Nucleus accumbens (tissue), 56 donors: ENCODE measurements around the gene PLEKHA3.
"Not testable (repeated sequence)": the region's sequence is repeated elsewhere in the genome, so short reads cannot be mapped to it uniquely, and the experiment has no call there.

Experiments
- DNase-seq, 56 donors: peaks; one replicate each; lab custom pipeline; 2025; lab: John Stamatoyannopoulos, UW

The PLEKHA3 gene

DNA sequence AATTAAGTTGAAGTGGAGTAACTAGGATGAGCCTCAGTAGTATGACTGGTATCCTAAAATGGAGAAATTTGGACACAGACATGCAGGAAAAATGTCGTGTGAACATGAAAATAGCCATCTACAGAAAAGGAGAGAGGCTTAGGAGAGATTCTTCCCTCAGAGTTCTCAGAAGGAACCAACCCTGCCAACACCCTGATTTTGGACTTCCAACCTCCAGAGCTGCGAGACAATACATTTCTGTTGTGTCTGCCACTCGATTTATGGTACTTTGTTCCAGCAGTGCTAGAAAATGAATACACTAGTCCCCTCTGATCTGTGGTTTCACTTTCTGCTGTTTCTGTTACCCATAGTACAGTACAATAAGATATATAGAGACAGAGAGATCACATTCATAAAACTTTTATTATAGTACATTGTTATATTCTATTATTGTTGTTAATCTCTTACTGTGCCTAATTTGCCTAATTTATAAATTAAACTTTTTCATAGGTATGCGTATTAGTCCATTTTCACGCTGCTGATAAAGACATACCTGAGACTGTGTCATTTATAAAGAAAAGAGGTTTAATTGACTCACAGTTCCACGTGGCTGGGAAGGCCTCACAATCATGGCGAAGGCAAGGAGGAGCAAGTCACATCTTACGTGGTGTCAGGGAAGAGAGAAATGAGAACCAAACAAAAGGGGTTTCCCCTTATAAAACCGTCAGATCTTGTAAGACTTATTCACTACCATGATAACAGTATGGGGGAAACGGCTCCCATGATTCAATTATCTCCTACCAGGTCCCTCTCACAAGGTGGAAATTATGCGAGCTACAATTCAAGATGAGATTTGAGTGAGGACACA, 41.3 kb downstream of the PLEKHA3 start:
- no peak for DNase-seq

DNA sequence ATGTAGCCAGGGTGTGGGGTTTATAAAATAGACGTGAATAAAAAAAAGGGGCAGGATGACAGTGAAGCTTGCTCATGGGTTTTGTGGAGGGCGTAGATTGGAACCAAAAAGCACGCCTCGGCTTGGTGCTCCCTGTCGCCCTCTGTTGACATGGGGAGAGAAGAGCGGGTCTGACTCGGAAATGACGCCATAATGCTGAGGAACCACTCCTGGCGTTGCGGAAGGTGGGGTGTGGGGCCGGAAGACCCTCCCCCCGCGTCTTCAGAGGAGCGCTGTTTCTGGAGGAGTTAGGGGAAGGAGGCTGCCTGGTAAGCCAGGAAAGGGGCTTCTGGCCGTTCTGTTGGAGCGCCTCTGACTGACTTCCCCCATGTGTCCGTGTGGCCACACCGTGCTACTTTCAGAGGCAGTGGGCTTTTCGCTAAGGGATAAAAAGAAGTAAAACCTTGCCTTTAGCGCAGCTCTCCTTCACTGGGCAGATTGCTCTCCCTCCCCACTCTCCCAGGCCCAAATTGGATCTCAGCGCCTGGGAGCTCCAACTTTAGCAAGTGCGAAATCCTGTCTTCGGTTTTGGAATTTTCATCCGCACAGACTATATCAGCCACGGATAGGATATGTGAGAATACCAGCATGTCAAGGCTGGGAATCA, 42.8 kb downstream of the PLEKHA3 start:
- peak in 53 of 56 donors; percentile 14 to 86 (median 62) for DNase-seq

DNA sequence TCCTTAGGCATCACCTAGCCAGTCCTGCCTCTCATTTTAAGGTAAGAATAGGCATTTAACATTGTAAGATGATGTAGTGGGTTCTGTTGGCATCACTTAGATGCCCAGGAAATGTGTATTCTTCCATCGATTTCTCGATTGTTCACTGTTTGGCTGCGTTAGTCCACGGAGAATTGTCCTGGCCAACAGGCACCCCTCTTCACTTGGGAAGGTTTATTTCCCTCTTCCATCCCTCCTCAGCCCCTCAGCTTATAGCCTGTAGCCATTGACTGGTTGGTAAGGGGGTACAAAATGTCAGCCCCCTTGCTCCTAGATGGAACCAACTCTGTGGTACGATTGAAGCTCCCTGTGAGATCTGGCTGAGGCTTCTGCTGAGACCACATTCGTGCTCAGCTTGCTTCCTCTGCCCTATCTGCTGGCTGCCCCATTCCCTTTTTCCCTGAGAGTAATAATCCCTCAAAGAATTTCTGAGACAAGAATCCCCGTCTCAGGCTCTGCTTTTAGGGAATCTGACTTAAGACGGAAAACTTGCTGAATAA, 43.4 kb downstream of the PLEKHA3 start:
- DNase-seq = no peak

DNA sequence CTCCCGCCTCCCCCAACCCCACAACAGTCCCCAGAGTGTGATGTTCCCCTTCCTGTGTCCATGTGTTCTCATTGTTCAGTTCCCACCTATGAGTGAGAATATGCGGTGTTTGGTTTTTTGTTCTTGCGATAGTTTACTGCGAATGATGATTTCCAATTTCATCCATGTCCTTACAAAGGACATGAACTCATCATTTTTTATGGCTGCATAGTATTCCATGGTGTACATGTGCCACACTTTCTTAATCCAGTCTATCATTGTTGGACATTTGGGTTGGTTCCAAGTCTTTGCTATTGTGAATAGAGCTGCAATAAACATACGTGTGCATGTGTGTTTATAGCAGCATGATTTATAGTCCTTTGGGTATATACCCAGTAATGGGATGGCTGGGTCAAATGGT, 44.8 kb downstream of the PLEKHA3 start:
- DNase-seq = not testable (repeated sequence)

DNA sequence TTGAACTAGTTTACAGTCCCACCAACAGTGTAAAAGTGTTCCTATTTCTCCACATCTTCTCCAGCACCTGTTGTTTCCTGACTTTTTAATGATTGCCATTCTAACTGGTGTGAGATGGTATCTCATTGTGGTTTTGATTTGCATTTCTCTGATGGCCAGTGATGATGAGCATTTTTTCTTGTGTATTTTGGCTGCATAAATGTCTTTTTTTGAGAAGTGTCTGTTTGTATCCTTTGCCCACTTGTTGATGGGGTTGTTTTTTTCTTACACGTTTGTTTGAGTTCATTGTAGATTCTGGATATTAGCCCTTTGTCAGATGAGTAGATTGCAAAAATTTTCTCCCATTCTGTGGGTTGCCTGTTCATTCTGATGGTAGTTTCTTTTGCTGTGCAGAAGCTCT, 45.2 kb downstream of the PLEKHA3 start:
- not testable (repeated sequence) for DNase-seq

DNA sequence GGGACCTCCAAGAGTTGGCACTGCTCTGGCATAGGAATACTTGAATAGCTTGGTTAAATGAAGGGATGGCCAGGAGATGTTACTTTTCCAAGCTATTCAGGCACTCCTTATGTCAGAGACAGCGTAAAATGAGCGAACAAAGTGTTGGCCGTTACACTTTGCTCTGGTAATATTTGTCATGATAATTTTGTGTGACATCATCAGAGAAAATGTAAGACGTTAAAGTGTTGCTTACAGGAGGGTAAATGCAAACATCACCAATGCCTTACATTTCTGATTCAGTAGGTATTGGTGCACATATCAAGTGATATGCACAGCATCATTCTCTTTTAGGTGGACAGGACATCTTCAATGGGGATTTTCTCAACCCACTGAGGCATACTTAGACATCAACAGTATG, 46.0 kb downstream of the PLEKHA3 start:
- no peak for DNase-seq

DNA sequence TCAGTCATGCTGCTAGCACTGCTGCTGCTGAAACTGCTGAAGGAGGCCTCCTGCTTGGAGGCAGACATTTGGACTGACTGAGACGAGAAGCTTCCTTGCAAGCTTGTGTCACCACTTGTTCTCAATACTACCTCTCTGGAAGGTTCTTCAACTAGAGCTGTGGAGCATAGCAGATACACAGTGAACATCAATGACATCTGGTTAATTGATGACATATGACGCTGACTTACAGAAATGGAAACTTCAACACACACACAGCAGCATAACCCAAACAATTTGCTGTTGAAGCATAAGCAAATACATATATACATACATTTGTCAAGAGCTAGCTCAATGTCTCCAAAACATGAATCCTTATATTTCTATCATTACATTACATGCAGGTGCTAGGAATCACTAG, 47.3 kb downstream of the PLEKHA3 start:
- DNase-seq = no peak

DNA sequence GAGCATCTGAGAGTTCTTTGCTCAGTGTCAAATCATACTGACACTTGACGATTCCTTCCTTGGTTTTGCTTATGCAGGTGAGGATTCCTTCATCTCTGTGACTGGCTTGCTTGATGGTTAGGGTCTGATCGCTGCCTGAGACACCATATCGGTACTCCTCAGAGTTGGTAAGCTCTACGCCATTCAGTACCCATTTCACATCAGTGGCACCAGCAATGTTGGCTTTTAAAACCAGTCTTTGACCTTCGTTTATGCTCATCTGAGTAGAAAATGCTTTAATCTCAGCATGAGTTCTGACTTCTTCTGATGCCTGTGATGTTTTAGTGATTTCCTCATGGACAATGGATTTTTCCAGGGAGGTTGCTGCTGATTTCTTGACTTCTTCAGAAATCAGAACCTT, 48.4 kb downstream of the PLEKHA3 start:
- no peak for DNase-seq

DNA sequence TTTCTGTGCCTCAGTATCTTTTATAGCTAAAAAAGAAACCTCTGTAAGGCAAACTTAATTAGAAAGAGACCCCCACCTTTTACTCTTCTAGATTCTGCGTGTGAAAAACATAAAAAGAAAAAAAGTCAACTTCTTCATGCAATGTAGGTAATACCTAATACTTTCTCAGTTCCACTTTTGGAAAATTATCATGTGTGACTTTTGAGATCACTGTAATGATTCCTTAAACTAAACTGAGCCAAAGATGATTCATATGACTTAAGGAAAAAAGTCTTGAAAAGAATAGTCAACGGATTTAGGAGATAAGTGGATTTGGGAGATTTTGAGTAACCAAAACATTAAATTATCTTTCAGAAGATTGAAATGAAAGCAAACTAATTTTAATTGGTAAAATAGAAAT, 48.9 kb downstream of the PLEKHA3 start:
- no peak for DNase-seq

DNA sequence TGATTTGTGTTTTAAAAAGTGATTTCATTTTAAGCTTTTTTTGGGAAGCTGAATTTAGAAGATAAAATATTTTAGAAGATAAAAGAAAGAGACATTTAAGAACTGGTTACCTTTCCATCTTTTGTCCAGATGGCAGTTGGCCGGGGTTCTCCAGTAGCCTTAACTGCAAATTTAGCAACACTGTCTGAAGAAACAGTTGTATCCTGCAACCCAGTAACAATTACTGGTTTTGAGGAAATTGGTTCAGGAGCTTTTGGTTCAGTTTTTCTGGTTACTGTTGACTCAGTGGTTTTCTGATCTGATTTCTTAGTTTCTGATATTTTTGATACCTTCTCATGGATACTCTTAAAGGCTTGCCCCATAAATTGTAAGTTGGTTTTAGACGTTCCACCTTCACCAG, 49.9 kb downstream of the PLEKHA3 start:
- no peak for DNase-seq

DNA sequence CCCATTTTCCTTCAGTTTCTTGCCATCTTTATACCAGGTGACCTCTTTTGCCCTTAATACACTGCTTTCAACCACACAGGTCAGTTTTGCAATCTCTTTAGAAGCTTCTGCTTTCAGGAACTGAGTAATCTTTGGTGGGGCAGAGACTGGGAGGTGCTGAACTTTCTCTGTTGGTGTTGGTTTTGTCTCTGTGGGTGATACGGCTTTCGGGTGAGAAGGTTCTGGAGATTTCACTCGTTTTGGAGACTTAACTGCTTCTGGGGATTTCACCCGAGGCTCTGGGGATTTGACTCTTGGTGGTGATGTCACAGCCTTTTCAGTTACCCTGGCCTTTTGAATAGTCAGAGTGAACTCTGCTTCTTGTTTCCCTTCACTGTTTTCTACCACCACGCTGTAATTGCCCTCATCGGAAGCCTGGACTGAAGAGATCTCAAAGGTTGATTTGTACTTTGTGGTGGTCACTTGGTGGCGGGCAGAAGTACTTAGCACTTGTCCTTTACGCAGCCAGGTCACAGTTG, 50.4 kb downstream of the PLEKHA3 start:
- DNase-seq = no peak

DNA sequence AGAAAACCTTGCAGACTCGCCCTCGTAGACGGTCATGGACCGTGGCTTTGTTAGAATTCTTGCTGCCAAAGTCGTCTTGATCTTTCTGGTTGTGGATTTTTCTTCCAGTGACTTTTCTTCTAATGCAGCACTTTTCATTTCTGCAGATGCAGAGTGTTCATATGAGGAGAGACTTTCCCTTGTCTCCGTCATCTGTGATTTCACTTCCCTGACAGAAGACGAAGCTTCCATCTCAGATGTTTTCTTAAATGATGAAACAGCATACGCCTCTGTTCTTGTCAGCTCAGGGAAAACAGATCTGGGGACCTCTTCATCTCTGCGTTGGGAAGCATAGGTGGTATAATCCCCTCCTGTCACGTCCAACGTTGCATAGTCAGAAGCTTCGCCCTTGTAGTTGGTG, 50.9 kb downstream of the PLEKHA3 start:
- no peak for DNase-seq

DNA sequence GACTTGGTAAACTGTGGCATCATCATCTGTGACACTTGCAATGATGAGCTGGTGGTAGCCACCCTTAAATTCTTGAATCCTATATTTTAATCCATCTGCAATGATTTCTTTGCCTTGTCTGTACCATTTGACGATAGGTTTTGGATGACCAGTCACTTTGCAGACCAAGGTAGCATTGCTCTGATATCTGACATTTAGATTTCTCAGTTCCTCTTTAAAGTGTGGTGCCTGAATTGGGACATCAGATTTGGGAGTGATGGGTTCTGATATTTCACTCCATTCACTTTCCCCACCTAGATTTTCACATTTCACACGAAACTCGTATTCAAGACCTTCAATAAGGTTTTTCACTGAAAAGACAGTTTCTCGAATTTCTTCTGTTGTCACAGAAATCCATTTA, 55.8 kb downstream of the PLEKHA3 start:
- no peak for DNase-seq

DNA sequence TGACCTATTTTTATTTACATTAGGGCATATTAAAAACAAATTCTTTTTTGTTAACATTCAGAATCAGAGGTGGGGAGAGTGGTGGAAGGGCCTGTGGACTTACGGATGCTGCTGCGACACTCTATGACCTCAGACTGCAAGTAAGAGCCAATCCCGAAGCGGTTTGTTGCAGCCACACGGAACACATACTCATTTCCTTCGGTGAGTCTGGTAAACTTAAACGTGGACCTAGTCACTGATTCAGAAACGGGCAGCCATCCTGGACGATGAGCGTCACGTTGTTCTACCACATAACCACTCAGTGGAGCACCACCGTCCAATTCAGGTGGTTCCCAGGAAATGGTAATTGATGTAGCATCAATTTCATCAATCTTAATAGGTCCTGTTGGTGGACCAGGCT, 61.9 kb downstream of the PLEKHA3 start:
- DNase-seq = no peak

DNA sequence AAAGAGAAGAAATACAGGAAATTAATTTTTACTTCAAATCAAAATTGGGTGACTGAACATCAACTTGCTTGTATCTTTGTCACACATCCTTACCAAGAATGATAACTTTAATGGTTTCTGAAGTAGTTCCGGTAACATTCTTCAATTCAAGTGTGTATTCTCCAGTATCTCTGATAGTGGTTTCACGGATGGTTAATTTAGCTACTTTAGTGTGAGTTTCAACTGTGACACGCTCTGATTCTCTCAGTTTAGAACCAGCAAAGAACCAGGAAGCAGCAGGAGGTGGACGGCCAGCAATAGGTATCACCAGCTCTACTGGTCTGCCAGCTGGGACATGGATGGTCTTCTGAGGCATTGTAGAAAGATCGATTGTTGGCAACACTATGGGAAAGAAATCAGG, 62.3 kb downstream of the PLEKHA3 start:
- DNase-seq = no peak

DNA sequence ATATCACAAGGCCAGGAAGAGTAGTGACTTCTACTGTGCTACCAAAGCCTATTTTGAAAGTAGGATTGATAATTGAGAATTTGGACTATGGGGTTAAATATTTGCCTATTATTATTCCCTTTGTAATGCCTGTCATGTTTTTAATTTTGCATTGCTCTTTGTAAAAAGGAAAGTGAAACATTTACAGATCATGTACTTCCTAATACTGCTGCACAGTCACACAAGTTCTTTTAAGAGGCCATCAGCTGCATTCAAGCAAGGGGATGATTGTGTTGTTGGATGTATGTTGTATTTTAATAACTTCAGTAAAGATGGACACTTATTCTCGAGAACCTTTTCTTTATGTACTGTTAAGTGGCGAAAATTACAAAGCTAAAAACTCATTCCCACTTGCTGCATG, 70.1 kb downstream of the PLEKHA3 start:
- no peak for DNase-seq

DNA sequence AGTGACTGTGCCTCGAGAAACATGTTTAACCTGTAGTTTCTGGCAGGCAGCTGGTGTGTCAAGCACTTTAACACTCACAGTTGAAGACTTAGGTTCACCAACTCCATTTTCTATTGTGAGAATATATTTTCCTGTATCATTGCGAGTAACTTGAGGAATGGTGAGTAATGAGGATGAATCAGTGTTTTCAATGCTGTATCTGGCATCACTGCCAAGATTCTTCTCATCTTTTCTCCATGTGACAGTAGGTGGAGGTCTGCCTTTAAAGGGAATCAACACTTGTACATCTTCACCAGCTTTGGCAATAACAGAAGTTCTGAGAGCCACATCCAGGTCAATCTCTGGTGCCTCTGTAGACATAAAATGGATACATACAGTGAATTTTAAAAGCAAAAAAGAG, 72.8 kb downstream of the PLEKHA3 start:
- DNase-seq = peak in 5 of 56 donors; percentile 1 to 37 (median 2)
